HT1080 (cell line): ENCODE measurements around the gene TLE3. TPM values are rescaled to one million over a fixed set of nuclear protein-coding genes. Genes with fewer than 3 reads are reported as not detected.

ENCODE experiments used
- DNase-seq: peaks from one replicate; pipeline ENCODE4 v3.0.0-alpha.2; 2015; ENCODE audit warnings: low read depth
- total RNA-seq: library from RNA; depleted of rRNA; stranded (reverse); fragments of >200 nt; shearing (Covaris generic); gene quantifications from 2 replicates; pipeline ENCODE4 v1.2.3, GENCODE V29; 2014

TLE3 gene
- total RNA-seq, 1 experiment from 2014 or later: 34.0 TPM

DNA sequence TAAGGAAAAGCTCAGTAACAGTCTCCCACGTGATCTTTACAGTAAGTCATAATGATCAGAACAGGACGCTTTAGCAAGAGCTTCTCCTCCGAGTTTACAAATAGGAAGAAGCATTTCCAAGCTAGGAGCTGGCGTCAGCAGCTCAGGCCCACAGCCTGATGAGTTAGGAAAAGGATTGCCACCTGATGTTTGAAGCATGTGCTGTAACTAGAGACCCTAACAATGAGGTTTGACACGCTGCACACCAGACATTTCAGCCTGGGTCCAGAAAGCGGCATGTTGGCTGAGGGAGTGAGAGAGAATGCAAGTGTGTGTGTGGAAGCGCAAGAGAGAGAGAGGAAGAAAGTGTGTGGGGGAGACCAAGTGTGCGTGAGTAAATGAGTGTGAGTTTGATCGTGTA, 47.3 kb downstream of the TLE3 start:
- DNase-seq: no peak

DNA sequence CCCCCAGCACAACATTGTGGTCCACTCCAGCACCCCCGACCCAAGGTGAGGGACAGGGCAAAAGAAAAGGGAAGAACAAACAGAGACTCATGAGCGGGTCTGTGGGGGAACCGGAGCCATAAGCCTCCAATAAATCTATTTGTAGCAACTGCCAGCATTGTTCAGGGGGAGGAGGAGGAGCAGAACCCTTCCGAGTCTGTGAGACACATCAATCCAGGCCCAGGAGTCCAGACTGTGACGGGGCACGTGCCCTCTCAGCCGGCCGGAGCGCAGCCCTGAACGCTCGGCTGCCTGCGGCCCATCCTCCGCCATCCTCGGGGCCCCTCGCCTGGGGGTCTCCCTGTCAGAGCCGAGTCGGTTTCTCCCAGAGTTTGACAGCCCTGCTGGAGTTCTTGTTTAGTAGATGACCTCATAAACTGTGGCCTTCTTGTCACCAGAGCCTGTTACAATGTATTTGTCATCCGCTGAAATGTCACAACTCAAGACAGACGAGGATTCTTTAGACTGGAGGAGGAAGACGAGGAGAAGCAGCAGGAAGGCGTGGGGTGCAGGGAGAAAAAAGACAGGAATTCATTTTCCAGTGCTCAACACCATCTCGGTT, 47.9 kb downstream of the TLE3 start:
- no peak for DNase-seq

DNA sequence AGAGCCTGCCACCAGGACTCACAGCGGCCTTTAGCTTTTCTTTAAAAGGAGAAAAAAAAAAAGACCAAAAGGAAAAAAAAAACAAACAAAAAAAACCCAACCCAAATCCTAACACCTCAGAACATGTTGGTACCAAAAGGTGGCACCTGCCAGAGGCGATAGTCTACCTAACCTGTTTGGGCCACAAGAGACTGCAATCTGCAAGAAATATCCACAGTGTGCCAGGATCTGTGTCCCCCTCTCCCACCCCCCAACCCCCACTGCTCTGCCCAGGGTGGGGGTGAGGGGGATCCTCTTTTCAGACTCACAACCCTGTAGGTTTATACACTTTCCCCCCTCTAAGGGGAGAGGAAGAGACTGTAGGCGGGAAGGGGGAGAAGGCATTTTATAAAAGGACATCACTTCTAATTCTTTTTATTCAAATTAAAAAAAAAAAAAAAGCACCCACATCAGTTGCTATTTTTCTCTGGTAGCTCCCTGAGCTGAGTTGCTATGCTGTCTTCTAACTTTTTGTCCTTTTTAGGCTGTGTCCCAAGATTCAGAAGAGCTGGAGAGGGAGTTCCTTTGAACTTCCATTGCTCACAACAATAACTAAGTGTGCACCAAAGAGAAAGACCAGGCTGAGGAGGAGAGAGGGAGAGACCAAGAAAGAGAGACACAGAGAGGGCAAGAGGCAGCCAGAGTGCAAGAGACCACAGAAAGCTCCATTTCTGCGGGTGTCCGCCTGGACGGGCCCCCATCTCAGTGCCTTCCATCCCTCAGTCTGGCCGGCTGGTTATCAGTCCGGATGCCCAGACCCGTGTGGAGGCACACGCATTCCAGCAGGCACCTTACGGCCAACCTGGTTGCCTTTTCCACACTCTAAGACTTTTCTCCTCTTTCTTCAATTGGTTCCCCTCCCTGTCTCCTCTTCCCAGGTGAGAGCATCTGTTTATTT, 48.9 kb downstream of the TLE3 start:
- DNase-seq: no peak

DNA sequence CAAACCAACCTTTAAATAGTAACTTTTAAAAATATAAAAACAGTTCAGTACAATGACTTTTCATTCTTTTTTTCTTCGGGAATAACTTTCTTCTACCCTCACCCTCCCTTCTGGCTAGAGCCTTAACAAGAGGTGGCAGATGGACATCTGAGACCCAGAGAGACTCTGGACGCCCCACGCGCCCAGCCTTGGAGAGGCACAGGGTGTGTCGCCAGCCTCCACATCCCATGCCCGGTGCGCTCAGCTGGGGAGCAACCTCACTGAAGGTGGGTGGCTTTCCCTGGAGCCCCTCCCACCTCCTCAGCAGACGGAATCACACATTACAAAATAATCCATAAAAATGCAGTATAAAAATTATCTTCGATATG, 49.5 kb downstream of the TLE3 start:
- no peak for DNase-seq

DNA sequence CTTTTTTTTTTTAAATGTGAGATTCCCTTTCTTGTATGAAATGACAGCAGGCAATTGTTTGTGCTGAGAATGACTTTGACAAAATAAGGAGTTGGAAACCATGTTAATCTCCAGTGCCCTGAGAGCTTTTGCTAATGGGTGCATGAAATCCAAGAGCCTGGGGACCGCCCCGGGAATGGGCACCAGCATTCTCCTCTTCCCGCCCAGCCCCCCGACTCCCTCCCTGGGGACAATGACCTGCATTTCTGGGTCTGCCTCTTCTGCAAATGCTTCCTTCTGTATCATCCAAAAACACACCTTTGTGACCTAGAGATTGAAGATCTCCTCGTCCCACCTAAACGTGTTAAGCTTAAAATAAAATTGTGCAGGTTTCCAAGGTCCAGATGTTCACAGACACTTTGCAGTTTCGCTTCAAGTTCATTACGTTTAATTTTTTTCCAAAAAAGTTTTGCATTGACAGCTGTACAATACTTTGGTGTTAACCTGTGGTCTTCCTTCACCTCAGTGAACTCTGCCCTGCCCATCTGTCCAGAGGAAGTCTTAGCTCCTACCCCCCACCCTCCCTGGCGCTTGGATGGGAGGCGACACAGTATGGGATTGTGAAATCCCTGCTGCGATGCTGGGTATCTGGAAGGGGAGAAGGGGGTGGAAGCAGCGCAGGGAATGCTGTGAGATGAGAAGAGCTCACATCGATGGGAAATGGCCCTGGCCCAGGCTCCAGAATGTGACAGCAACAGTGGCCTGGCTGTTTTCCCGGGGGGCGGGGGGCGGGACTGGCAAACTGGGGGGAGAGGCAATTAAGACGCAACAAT, 50.1 kb downstream of the TLE3 start:
- no peak for DNase-seq

DNA sequence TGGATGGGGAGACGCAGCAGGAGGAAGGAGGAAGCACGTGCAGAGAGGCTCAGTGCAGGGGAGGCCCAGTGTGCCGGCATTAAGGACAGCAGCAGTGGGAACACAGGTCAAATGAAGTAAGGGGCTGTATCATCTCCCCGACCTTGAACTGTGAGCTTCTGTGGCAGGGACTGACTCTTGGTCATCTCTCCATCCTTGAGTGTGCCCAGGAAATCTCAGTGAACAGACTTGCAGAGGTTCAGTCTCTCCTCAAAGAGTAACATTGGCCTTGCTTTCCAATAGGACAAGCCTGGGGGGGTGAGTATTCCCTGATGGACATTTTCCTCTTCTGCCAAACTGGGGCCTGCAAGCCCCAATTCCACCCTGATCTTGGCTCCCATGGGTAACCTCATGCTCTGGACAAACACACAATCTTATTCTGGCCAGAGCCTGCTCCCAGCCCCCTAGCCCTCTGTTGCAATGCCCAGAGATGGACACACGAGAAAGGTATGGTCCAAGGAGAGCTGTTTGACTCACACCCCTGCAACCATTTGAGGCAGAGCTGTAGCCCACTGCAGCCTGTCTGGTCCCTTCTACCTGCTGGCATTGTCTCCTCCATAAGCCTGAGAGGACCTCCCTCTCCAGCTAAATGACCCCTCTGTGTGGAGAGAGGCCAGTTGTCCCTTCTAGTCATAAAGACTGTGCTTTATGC, 50.9 kb downstream of the TLE3 start:
- no peak for DNase-seq

DNA sequence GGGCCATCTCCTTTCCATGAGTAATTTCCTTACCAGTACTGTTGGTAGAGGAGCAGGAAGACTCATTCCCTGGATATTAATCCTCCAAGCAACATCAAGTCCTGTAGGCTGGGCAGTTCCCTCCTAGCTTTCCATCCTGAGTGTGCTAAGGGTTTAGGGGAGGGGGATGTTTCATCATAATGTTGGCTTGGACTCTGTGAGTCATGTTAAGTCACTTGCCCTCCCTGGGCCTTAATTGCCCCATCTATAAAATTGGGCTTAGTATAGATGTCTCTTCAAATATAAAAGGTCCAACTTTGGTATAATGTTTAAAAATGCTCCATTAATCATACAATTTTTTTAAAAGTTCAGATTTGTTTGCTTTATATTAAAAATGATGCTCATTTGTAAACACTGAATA, 52.7 kb downstream of the TLE3 start:
- peak; percentile 78 for DNase-seq

DNA sequence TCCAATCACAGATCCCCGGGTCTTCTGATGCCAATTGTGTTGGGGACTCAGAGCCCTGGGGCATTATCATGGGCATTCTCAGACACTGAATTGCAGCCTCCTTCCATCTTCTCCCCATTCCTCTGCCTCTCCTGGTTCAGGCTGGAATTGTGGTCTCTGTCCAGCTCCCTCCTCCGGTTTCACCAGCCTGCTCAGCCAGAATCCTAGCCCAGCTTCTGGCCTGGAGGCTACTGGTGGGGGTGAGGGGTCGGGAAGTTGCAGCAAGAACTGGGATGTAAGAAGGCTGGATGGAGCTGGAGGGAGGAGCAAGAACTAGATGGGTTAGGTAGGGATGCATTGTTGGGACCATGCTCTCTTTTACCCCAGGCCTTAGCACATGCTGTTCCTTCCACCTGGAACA, 53.5 kb downstream of the TLE3 start:
- no peak for DNase-seq

DNA sequence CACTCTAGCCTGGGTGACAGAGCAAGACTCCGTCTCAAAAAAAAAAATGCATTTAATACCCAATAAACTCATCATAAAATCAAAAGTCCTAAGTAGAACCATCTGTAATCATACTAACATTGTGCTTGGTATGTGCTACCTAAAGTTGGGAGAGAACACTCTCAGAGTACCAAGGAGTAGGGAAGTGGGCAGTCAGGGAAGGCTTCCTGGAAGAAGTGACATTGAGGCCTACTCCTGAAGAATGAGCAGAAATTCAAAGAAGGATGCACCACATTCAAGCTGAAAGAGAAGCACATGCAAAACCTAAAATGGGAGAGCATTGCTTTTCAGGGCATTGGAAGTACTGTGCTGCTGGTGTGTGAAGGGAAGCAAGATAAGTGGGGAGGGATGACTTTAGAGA, 54.1 kb downstream of the TLE3 start:
- DNase-seq: no peak

DNA sequence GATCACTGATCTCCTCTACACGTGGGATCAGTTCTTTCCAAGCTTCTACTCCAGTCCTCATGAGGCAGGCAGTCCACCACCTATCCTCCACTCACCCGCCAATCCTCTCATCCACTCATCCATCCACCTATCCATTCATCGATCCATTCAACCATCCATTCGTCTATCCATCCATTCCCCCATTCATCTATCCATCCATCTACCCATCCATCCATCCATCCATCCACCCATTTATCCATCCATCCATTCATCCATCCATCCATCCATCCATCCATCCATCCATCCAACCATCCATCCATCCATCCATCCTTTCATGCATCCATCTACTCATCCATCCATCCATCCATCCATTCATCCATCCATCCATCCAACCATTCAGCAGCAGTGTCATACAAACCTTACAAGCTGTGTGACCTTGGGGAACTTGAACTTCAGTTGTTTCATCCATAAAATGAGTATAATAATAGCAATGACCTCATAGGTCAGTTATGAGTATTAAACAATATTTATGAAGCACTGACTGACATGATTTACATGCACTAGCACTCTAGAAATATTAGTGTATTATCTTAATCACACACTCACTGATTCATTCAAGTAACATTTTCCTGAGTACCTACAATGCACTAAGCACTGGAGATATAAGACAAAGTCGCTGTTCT, 55.0 kb downstream of the TLE3 start:
- DNase-seq: no peak

DNA sequence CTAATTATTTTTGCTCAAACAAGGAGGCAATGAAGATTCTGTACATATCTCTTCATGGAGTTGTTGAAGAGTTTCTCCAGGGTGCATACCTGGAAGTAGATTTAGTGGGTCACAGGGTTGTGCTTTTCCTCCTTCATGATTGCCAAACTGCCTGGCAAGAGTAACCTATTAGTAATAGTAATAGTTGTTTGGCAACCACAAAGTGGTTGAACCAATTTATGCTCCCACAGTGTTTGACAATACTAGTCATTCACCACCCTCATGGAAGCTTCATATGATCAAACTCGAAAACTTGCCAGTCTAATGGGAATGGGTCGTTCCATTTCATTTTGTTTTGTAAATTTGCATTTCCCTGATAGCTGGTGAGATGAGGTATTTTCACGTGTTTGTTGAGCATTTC, 57.8 kb downstream of the TLE3 start:
- no peak for DNase-seq

DNA sequence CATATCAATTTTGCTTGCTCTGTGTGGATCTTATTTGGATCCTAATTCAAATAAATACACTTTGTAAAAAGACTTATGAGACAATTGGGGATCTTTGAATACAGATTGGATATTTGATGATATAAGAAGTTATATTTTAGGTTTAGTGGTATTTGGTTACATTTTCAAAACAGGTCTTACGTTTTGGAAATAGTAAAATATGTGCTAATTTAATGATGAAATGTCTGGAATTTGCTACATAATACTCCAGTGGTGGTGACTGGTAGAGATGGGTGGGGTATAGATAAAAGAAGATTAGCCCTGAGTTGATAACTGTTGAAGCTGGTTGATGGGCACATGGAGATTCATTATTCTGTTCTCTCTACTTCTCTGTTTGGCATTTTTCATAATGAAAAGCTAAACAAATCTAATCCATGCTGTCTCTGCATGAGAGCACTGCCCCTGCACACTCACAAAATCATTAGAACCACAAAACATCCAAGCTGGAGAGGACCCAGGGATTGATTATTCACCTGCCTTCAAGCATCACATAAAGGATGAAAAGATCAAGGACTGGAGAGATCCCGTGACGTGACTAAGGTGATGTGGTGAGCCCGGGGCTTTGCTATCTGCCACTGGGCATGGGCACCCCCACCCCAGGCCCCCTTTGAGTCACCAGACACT, 58.9 kb downstream of the TLE3 start:
- no peak for DNase-seq

DNA sequence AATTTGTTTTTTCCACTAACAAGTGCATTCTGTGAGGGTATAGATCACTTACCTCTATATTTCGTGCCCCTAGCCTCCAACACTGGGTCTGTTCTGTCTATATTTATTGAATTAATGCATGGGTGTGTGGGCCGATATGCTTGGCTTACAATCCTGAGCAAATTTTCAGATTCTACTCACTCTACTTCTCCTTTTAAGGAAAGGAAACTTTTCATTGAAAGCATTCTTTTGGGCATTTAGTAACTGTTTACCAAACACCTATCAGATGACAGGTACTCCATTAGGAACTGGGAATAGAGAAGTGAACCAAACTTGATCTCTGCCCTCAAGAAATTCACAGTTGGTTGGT, 60.5 kb downstream of the TLE3 start:
- no peak for DNase-seq

DNA sequence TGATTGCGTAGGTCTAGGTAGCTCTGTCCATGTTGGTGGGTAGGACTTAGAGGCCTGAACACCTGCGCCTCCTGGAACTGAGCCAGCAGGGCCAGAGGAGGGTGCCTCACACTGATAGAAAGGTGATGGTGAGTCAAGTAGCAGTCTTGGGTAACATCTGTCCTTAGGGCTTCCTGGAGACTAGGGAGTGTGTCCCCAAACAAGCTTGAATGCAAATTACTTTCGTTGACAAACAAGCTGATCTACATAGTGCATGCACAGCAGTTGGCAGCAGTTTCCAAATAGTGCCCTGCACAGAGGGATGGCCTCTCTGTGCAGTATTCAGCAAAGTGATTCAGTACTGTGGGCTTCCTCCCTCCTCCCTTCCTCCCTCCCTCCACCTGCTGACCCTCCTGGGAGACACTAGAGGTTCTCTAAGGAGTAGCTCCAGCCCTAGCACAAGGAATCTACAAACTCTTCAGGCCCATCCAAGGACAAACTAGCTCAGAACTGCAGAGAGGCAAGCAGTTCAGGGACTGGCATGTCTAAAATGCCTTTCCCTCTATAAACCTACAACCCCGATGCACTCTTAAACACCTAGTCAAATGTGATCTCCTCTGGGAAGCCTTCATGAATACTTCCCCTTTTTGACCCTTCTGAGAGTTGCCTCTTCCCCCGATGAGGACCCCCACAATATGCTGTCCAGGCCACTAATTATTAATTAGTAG, 61.0 kb downstream of the TLE3 start:
- DNase-seq: no peak

DNA sequence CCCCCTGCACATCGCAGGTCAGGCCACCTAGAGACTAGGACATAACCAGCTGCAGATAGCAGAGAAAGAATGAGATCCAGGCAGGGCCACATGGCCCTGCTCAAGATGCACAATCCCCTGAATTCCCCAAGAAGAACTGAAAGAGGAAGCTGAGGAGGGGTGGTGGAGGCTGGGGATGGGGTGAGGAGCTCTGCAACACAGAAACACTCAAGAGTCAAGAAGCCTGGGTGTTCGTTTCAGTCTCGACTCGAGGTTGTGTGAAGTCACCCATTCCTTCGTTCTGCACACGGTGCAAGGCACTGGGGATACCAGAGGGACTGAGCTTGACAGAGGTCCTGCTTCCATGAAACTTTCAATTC, 62.0 kb downstream of the TLE3 start:
- no peak for DNase-seq

DNA sequence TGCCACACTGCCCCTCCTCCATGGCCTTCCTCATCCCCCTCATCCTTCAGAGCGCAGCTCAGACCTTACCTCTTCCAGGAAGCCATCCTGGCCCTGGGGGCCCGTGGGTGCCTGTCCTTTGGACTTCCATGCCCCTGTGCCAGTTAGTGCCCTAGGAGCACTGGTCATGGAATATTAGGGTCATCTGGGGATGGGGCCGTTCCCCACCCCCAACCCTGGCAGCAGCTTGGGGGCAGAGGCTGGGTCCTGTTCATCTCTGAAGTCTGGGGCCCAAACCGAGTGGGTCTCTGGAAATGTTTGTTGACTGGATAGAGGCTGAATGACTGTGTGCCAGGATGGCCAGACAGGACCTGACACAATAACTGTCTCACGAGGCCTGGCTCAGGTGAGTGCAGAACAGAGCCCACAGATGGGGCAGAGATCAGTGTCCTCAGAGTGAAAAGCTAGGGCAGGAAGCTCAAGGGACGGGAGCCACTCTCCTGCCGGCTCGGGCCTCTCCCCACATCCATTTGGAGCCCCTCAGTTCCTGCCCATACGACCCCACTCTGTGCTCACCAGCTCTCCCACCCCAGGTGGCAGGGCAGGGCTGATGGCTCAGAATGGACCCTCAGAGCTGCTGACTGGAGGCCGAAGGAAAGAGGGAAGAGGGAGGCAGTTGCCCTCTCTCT, 62.5 kb downstream of the TLE3 start:
- DNase-seq: no peak

DNA sequence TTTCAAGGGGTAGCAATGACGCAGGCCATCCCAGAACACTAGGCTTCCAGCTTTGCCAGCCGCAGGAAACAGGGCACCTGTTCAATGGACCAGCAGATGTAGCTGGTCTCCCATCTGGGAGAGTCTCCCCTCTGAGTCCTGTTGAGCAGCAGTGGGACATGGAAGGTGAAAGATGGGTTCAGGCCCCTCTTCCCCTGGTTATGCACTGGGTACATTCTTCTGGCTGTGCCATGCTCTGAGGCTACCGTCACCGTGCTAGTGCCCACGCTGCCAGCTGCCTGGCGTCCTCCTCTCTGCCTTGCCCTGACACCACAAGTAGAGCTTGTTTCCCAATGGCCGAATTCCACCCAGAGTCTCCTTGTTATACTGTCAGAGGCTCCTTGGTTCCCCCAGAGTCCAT, 63.1 kb downstream of the TLE3 start:
- DNase-seq: no peak

DNA sequence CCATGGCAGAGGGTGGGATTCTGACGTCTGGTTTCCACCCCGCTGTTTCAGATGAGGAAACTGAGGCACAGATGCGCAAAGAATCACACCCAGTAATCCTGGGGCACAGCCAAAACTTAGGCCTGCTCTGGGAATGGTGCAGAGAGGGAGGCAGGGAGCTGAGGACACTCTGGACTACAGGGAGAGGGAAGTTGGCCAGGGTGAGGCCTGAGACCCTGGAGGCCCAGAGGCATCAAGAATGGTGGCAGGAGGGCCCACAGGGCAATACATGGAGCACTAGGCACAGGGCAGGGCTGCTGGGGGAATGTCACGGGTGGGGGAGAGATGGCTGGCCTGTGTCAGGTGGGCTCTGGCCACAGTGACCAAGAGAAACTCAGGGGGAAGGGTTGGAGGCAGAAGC, 63.6 kb downstream of the TLE3 start:
- DNase-seq: no peak

DNA sequence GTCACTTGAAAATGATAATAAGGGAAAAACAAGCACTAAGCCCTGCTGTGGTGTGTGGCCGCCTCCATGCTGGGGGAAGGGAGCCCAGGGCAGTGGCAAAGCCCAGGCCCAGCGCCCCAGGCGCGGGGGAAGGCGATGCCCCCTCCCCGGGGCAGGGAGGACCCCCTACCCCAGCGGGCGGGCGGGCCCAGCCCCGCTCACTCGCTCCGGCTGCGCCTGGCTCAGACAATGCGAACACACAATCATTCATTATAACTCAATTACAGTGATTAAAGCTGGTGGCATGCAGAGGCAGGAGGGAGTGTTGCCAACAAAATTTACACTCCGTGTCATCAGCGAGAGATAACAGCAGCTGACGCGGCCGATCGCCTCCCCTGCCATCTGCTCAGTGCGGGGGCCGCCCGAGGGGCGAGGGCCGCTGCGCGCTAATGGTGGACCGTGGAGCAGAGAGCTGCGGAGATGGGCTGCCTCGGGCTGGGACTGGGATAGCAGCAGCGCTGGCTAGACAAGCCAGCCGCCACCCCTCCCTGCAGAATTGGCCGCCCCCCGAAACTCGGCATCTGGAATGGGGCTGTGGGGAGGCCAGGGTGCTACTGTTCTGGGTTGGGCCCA, 64.1 kb downstream of the TLE3 start:
- DNase-seq: no peak
